Posterior cingulate gyrus (tissue), 11 donors: ENCODE measurements around the gene PAOX.
A peak's percentile ranks its signal among the peaks of the same experiment; 100 is the strongest.
"Not testable (repeated sequence)": the region's sequence is repeated elsewhere in the genome, so short reads cannot be mapped to it uniquely, and the experiment has no call there.

Source experiments
- DNase-seq, 10 donors: peaks; one replicate each; pipeline versions ENCODE4 v3.0.0 to v3.0.0-alpha.2; 2020 to 2021; ENCODE audit warnings: mixed read lengths in 3 of 10
- intact Hi-C: fragments of 100-400 bp; cut with DNase I; formaldehyde crosslinking; loops from one replicate; pipeline ENCODE4 v1.15.1; 2023

The PAOX gene

GRCh38 chr10:133361773-133362441, 17.2 kb upstream of the PAOX start:
- DNase-seq, result no peak
- intact Hi-C loops, result no loop called here

DNA sequence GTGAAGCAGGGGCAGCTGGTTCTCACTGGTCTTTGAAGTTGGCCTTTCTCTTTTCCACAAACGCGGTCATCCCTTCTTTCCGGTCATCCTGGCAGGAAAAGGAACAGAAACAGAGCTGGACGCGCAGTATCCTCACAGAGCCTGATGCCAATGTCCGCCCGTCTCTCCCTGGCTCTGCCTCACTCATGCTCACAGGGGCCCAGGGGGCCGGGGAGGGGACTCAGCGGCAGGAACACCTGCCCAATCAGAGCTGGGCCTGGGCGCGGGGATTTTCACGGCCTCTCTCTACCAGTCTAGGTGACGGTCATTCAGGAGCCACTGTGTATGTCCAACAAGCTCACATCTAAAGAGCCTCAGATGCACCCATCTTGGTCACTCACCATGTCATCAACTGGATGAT, 16.2 kb upstream of the PAOX start:
- DNase-seq, result no peak
- intact Hi-C loops, result no loop called here

DNA sequence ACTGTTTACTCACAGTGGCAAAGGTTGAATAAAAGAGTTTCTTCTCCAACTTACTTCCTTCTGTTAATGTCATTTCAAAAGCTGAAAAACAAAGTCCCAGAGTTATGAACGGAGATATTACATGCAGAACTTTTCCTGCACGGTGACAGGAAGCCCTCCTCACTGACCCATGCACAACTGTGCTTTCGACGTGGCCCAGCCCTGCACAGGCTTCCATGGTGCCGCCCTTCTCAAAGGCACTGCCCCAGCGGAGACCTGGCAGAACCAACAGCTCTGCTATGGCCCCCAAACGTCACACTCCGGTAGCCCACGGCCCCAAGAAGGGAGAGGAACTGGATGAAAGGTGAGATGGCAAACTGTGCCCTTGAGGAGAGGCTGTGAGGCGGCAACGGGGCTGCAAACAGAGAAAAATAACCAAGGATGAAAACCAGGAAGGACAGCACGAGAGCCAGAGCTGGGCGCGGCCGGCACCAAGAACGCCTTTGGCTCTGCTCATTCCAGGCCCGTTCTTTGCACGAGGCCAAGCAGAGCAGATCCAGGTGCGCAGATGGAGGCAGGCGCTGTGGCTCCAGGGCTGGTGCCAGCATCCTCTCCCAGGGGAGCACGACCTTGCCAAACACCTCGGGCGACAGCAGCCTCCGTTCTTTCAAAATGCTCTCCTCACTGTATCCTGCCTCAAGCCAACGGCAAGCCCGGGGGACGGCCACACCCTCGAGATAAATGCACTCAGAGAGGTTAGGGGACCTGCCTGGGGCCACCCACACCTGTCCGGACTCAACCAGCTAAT, 14.2 kb upstream of the PAOX start:
- no peak for DNase-seq
- intact Hi-C loops, result no loop called here

- intact Hi-C loops, result no loop called here
- no peak for DNase-seq
Observed at GRCh38 chr10:133365461-133366129, 13.5 kb upstream of the PAOX start.

GRCh38 chr10:133366130-133366478, 13.0 kb upstream of the PAOX start:
- intact Hi-C loops, result no loop called here
- DNase-seq, result no peak

DNA sequence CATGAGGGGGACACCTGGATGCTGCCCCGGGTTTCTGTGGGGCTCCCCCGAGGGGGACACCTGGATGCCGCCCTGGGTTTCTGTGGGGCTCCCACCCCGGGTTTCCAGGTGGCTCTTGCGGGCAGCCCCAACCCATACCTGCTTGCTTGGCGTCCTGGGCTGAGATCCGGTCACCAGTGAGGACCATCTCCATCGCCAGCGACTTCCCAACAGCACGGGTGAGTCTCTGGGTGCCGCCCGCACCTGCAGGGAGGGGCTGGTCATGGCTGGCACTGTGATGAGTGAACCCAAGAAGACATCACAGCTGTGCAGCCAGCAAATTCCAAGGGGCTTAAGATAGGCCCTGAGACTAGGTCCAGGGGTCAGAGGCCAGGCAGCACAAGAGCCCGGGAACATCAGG, 12.3 kb upstream of the PAOX start:
- intact Hi-C loops, result no loop called here
- no peak for DNase-seq

DNA sequence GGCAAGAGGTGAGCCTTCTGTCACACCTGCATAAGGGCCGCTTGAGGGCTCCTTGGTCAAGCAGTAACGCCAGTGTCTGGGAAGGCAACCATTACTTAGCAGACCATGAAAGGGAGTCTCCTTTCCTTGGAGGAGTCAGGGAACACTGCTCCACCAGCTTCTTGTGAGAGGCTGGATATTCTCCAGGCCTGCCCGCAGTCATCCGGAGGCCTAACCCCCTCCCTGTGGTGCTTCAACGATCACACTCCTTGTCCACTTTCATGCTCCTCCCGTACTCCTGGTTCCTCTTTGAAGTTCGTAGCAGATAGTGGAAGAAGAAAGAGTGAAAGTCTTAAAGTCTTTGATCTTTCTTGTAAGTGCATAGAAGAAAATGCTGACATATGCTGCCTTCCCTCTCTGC, 11.6 kb upstream of the PAOX start:
- intact Hi-C loops, DNase-seq: not testable (repeated sequence)

- intact Hi-C loops, result no loop called here
- DNase-seq, result no peak
Observed at GRCh38 chr10:133368153-133368552, 10.9 kb upstream of the PAOX start.

DNA sequence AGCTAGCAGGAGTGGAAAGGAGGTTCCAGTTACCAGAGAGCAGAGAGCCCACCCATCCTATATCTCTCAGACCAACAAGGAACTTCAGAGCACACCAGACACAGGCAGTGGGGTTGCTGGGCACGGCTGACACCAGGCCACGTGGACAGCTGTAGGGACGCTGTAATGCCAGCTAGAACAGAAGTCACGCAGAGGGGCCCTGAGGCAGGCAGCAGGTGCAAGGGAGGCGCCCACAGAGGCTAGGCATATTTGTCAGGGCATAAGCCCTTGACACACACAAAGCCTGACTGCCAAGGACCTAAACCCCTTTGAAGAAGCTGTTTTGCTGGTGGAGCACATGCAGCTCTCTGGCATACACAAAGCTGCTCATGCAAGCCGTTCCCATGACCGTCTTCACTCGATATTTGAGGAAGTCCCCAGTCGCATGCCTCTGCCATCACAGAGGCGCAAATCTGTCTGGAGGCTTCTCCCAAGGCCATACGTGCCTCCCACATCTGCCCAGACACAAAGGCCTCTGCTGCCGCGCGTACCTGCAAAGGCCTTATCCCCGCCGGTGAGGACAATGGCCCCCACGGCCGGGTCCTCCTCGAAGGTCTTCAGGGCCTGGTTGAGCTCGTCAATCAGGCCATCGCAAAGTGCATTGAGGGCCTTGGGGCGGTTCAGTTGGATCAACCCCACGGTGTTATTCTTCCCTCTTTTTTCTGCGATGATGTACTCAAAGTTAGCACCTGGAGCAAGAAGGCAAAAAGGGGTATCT, 8.9 kb upstream of the PAOX start:
- intact Hi-C loops, result loop anchor here (5.0 kb wide), 1 partner anchor 43 kb away; no protein-coding TSS in a partner anchor
- no peak for DNase-seq

GRCh38 chr10:133372507-133372906, 6.6 kb upstream of the PAOX start:
- intact Hi-C loops, result loop anchor here (5.0 kb wide), 1 partner anchor 45 kb away; no protein-coding TSS in a partner anchor
- no peak for DNase-seq

GRCh38 chr10:133373174-133374090, 5.6 kb upstream of the PAOX start, which contains the start of gene ECHS1:
Gene ECHS1 (minus strand): TSS chr10:133373354. CDS start chr10:133373333, 21 bp downstream.
- intact Hi-C loops, result loop anchor here (5.0 kb wide), 1 partner anchor 46 kb away; no protein-coding TSS in a partner anchor
- peak; percentile 87 to 99 (median 96) for DNase-seq

- peak in 2 of 10 donors; percentile 45 to 50 for DNase-seq
- intact Hi-C loops, result no loop called here
Observed at GRCh38 chr10:133375357-133376115, 3.5 kb upstream of the PAOX start.

DNA sequence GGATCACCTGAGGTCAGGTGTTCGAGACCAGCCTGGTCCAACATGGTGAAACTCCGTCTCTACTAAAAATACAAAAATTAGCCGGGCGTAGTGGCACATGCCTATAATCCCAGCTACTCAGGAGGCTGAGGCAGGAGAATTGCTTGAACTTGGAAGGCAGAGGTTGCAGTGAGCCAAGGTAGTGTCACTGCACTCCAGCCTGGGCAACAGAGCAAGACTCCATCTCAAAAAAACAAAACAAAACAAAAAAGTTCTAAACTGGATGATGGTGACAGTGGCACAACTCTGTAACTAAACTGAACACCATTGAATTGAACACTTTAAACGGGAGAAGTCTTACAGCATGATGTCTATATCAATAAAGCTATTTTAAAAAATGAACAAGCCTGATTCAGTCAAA, 2.9 kb upstream of the PAOX start:
- intact Hi-C loops, DNase-seq: not testable (repeated sequence)

GRCh38 chr10:133377025-133377817, 1.8 kb upstream of the PAOX start:
- intact Hi-C loops, result no loop called here
- DNase-seq, result no peak

DNA sequence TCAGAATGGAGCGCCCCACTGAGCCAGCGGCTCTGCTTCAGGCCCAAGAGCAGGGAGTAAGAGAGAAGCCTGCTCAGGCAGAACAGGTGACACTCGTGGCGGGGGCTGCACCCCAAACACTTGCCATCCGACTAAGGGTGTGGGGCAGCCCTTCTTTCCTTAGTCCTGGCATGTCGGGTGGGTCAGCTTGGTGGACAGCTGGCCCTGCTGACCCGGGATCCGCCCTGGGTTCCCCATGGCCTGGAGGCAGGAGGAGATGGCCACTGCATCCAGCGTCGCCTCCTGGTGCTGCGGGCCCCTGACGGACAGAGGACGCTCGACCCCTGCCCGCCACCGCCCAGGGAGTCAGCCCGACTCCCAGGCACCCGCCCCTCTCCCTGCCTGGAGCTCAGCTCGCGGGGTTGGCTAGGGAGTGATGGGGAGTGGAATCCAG, 1.2 kb upstream of the PAOX start:
- no peak for DNase-seq
- intact Hi-C loops, result no loop called here

GRCh38 chr10:133378251-133379096, 588 bp upstream of the PAOX start:
- intact Hi-C loops, result no loop called here
- peak; percentile 41 to 96 (median 71) for DNase-seq
